Measurements from ENCODE around the gene SOST. TPM values are rescaled to one million over a fixed set of nuclear protein-coding genes. Genes with fewer than 3 reads are reported as not detected.

Gene SOST
- total RNA-seq, 3 donors from 2014 or later (not counting 1 experiment from before 2014, with no cell fraction given): not detected

DNA sequence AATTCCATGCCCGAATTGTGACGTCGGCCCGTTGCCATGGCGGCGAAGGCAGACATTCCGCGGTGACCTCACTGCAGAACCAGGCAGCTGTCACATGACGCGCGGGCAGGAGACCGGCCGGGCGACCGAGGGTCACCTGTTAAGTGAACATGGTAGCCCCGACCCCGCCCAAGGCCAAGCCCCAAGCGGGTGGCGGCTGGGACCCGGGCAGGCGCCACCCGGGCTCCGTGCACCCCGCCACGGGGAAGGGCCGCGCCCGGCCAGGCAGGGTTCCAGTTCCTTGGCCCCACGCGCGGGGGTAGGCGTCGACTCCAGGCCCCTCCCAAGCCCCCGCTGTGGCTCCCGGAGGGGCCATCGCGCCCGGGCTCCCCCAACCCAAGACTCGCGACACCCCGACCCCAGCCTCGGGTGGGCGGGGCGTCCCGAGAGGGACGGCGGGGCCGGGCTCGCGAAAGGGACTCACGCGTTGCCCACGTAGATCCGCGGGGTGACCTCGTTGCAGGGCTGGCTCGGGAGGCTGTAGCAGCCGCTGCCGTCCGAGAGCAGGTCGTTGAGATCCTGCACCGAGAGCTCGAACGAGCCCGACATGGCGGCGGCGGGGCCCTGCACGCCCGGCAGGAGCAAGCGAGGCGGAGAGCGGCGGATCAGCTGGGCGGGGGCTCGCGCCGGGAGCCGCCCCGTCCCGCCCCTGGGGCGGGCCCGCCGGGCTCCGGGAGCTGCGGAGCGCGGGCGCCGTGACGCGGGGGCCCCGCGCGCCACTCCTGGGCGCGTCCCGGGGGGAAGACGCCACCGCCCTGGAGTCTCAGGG lies 19.9 kb upstream of the SOST start, which contains the start of gene DUSP3:
Gene DUSP3, minus strand, starts transcription at position 641 of the 808 bp plus-strand sequence. Its CDS starts 53 bp downstream, at position 588.
- intact Hi-C loops (cut with micrococcal nuclease): no loop called here
- ATAC-seq: peak; percentile 96 to 97 (median 97)
- Histone ChIP-seq H3K4me1 (ENCODE audit: control insufficient read depth, insufficient read depth, low read length) (peaks cover 24% of the 10 kb centered on the region), H3K9me3 (ENCODE audit: control insufficient read depth, insufficient read depth, low read length) (no peaks in the 10 kb centered on the region), H3K27me3 (ENCODE audit: control insufficient read depth, insufficient read depth, low read length) (peaks cover 7% of the 10 kb centered on the region), H3K4me3 (ENCODE audit: low read length) (peak within 1 kb of the TSS; percentile 72), H3K27ac (ENCODE audit: low read length) (peak within 1 kb of the TSS; percentile 68), H3K36me3 (ENCODE audit: control insufficient read depth, insufficient read depth, low read length) (no peaks in the 10 kb centered on the region)
- peak; percentile 73 to 87 for DNase-seq
- under 1% methylated on average over 100 of the region's 100 CpGs for WGBS (ENCODE audit: insufficient coverage)
- Mint-ChIP-seq H3K9me3 (no peaks in the 10 kb centered on the region), H3K4me1 (peaks cover under 1 to 26% of the 10 kb centered on the region in 2 donors), H3K27ac (peak within 1 kb of the TSS in 1 of 2 donors; percentile 82), H3K27me3 (ENCODE audit: low read depth in 2 of 2) (peaks cover 29 to 36% of the 10 kb centered on the region in 2 donors), H3K4me3 (peak within 1 kb of the TSS; percentile 83), H3K36me3 (no peaks in the 10 kb centered on the region)
- TF ChIP-seq, protein P1, sequence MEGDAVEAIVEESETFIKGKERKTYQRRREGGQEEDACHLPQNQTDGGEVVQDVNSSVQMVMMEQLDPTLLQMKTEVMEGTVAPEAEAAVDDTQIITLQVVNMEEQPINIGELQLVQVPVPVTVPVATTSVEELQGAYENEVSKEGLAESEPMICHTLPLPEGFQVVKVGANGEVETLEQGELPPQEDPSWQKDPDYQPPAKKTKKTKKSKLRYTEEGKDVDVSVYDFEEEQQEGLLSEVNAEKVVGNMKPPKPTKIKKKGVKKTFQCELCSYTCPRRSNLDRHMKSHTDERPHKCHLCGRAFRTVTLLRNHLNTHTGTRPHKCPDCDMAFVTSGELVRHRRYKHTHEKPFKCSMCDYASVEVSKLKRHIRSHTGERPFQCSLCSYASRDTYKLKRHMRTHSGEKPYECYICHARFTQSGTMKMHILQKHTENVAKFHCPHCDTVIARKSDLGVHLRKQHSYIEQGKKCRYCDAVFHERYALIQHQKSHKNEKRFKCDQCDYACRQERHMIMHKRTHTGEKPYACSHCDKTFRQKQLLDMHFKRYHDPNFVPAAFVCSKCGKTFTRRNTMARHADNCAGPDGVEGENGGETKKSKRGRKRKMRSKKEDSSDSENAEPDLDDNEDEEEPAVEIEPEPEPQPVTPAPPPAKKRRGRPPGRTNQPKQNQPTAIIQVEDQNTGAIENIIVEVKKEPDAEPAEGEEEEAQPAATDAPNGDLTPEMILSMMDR (IDR thresholded peaks at IDR 0.05): no peak

DNA sequence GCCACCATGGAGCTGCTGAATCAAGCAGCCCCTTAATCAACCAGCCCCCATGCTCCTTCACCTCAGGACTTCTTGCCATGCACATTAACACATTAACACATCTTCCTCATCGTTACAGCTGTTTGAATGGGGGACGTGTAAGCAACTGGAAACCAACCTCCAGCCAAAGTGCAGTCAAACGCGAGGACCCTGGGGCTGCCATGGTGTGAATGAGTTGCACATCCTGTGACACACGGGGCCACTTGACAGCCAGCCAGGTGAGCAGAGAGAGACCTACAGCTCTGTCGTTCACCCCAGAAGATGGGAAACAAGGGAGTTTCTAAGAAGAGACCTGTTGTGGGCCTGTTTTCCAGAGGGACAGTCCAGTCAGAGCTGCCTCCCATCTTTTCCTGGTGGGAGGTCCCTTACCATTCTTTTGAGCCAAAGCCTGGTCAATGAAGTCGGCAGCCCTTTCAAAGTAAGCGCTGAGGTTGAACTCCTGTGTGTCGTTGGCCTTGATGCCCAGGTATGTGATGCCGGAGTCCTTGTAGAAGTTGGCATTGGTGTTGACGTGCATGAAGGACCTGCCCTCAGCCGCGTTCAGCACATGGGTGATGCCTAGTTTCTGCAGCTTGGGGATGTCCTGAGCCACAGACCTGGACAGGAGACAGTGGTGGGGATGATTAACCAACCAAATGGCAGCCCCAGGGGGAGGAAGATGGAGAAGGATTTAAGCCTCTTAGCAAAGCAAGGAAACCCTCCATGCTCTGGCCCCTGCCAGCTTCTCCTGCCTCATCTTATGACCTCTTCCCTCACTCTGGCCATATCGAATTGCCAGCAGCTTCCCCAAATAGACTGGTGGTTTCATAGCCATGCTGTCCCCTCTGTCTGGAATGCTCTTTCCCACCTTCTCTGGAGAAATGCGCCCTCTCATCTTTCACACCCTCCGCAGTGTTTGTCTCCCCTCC lies 16.0 kb upstream of the SOST start:
- Mint-ChIP-seq H3K27ac (no peak overlapping the region), H3K4me1 (peaks cover 4 to 39% of the 10 kb centered on the region in 2 donors), H3K36me3 (no peaks in the 10 kb centered on the region), H3K27me3 (ENCODE audit: low read depth in 2 of 2) (no peaks in the 10 kb centered on the region), H3K9me3 (no peaks in the 10 kb centered on the region), H3K4me3 (no peak overlapping the region)
- H3K9me3 ChIP-seq (ENCODE audit: control insufficient read depth, insufficient read depth, low read length): no peaks in the 10 kb centered on the region
- H3K4me1 ChIP-seq (ENCODE audit: control insufficient read depth, insufficient read depth, low read length): peaks cover 37% of the 10 kb centered on the region
- no peak overlapping the region for H3K4me3 ChIP-seq (ENCODE audit: low read length)
- no peak for DNase-seq
- H3K27me3 ChIP-seq (ENCODE audit: control insufficient read depth, insufficient read depth, low read length): peaks cover 2% of the 10 kb centered on the region
- H3K27ac ChIP-seq (ENCODE audit: low read length): peak overlapping the region; percentile 6
- TF ChIP-seq, protein P1 (IDR thresholded peaks at IDR 0.05): no peak
- no peak for ATAC-seq
- H3K36me3 ChIP-seq (ENCODE audit: control insufficient read depth, insufficient read depth, low read length): no peaks in the 10 kb centered on the region
- 83% methylated on average over 15 of the region's 16 CpGs for WGBS (ENCODE audit: insufficient coverage)
- intact Hi-C loops (cut with micrococcal nuclease): no loop called here

DNA sequence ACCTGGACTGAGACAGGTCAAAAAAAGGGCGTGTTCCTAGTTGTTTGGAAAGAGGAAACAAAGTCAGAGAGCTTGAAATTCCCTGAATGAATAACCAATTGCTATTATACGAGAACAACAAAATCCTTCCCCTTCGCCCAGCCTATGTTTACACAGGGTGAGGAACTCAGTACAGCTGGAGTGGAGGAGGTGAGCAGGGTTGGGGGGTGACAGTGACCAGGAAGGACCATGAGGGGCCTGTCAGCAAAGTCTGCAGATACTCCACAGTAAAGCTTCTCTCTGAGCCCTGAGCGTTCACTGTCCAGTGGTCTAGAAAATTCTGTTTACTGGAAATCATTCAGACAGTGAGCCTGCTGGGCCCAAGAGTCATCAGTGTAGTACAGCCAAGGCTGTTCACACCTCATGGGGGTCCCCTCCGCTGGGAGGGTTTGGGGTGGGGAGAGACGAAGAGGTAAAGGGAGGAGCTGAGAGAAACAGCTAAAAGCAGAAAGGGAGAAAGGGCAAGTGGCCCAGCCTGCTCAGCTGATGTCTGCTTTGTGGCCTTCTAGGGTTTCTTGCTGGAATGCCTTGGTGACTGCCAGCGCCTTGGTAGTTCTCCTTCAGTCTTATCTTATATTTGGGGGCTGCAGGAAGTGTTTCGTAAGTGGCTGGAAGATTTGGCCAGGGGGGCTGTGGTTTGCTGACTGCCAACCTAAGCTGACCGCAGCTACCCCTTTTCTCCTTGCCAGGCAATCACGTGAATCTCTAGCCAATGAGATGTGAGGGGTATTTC lies 14.5 kb upstream of the SOST start:
- Histone ChIP-seq H3K4me3 (ENCODE audit: low read length) (no peak overlapping the region), H3K4me1 (ENCODE audit: control insufficient read depth, insufficient read depth, low read length) (peaks cover 28% of the 10 kb centered on the region), H3K27me3 (ENCODE audit: control insufficient read depth, insufficient read depth, low read length) (no peaks in the 10 kb centered on the region), H3K36me3 (ENCODE audit: control insufficient read depth, insufficient read depth, low read length) (no peaks in the 10 kb centered on the region), H3K27ac (ENCODE audit: low read length) (peak overlapping the region; percentile 34), H3K9me3 (ENCODE audit: control insufficient read depth, insufficient read depth, low read length) (no peaks in the 10 kb centered on the region)
- Mint-ChIP-seq H3K9me3 (no peaks in the 10 kb centered on the region), H3K36me3 (no peaks in the 10 kb centered on the region), H3K27ac (peak overlapping the region; percentile 34 to 88), H3K4me3 (no peak overlapping the region), H3K27me3 (ENCODE audit: low read depth in 2 of 2) (no peaks in the 10 kb centered on the region), H3K4me1 (peaks cover 4 to 29% of the 10 kb centered on the region in 2 donors)
- WGBS (ENCODE audit: insufficient coverage): 21% methylated on average over 7 of the region's 10 CpGs
- DNase-seq: no peak
- TF ChIP-seq, protein P1 (IDR thresholded peaks at IDR 0.05): no peak
- ATAC-seq: peak in 2 of 3 donors; percentile 84 to 90
- intact Hi-C loops (cut with micrococcal nuclease): no loop called here

Data from natural killer cell (primary cell).